HEK293 (cell line): ENCODE results near the gene SPATA16.
"Not testable (repeated sequence)": the region's sequence is repeated elsewhere in the genome, so short reads cannot be mapped to it uniquely, and the experiment has no call there.

ENCODE experiments used
- CTCF ChIA-PET: fragments of 350-600 bp; formaldehyde crosslinking; extraction: SDS; loops from one replicate; lab custom pipeline; 2021; ENCODE audit warnings: antibody characterized with exemption; lab: Yijun Ruan, JAX
- POLR2A ChIA-PET: fragments of 300-600 bp; formaldehyde crosslinking; extraction: SDS; loops from one replicate; lab custom pipeline; 2020; ENCODE audit warnings: antibody characterized with exemption, inconsistent platforms; lab: Yijun Ruan, JAX
- H3K27ac ChIP-seq: fragments of 200-500 bp; sonication (Bioruptor generic); 2 replicates; pipeline ENCODE4 v1.5.1; 2014; ENCODE audit warnings: low read depth, low read length, control low read depth, inconsistent platforms; ENCODE audit errors: extremely low read depth
- H3K36me3 ChIP-seq, 2 experiments: fragments of 200-500 bp in 1 of 2; sonication (Bioruptor generic) in 1 of 2; 1 replicate in 1 of 2; 2 replicates in 1 of 2; pipeline ENCODE4 v1.5.1; 2014 to 2017; ENCODE audit warnings: inconsistent platforms in 2 of 2, low read length in 2 of 2; ENCODE audit not compliant: control insufficient read depth in 2 of 2, insufficient read depth in 1 of 2
- H3K4me1 ChIP-seq: fragments of 200-500 bp; sonication (Bioruptor generic); 2 replicates; pipeline ENCODE4 v1.5.1; 2014; ENCODE audit warnings: mild to moderate bottlenecking, low read length, inconsistent platforms; ENCODE audit not compliant: control insufficient read depth, insufficient read depth
- H3K4me3 ChIP-seq: 2 replicates; pipeline ENCODE4 v1.5.1; 2011; ENCODE audit warnings: low read depth, mild to moderate bottlenecking, control low read depth, low read length, moderate library complexity
- H3K9me3 ChIP-seq: fragments of 200-500 bp; sonication (Bioruptor generic); 2 replicates; pipeline ENCODE4 v1.5.1; 2014; ENCODE audit warnings: low read depth, low read length, inconsistent platforms; ENCODE audit not compliant: control insufficient read depth, insufficient read depth
- HOXA7 ChIP-seq: sonication (generic); formaldehyde crosslinking; IDR thresholded peaks from 2 replicates; pipeline ENCODE4 v1.8.1; 2022; ENCODE audit warnings: missing genetic modification reagents, borderline replicate concordance
- HOXD13 ChIP-seq: sonication (generic); formaldehyde crosslinking; IDR thresholded peaks from 2 replicates; pipeline ENCODE4 v1.8.0; 2022; ENCODE audit warnings: missing genetic modification reagents, borderline replicate concordance
- KLF16 ChIP-seq: fragments of 450-650 bp; formaldehyde crosslinking; IDR thresholded peaks from 2 replicates; pipeline ENCODE4 v1.5.1; 2017; ENCODE audit warnings: missing biosample characterization, missing genetic modification characterization
- OSR2 ChIP-seq: fragments of 450-650 bp; formaldehyde crosslinking; IDR thresholded peaks from 2 replicates; pipeline ENCODE4 v1.5.1; 2016; ENCODE audit warnings: missing biosample characterization, missing genetic modification characterization
- PRDM1 ChIP-seq: fragments of 450-650 bp; formaldehyde crosslinking; IDR thresholded peaks from 2 replicates; pipeline ENCODE4; 2016; ENCODE audit warnings: missing biosample characterization, missing genetic modification characterization
- SP7 ChIP-seq: fragments of 450-650 bp; formaldehyde crosslinking; IDR thresholded peaks from 2 replicates; pipeline ENCODE4 v1.5.1; 2016; ENCODE audit warnings: missing biosample characterization, missing genetic modification characterization
- TCF7L2 ChIP-seq: IDR thresholded peaks from 2 replicates; pipeline ENCODE4 v1.6.1; 2011; ENCODE audit warnings: low read depth, mild to moderate bottlenecking, inconsistent platforms, low read length, moderate library complexity, borderline replicate concordance
- ZBTB17 ChIP-seq: fragments of 450-650 bp; formaldehyde crosslinking; IDR thresholded peaks from 2 replicates; pipeline ENCODE4 v1.5.1; 2016; ENCODE audit warnings: missing biosample characterization, missing genetic modification characterization
- ZBTB8A ChIP-seq: fragments of 450-650 bp; formaldehyde crosslinking; IDR thresholded peaks from 2 replicates; pipeline ENCODE4 v1.5.1; 2016; ENCODE audit warnings: missing biosample characterization, missing genetic modification characterization
- ZNF112 ChIP-seq: fragments of 450-650 bp; formaldehyde crosslinking; IDR thresholded peaks from 2 replicates; pipeline ENCODE4 v1.5.0; 2017; ENCODE audit warnings: missing biosample characterization, missing genetic modification characterization
- ZNF138 ChIP-seq: fragments of 450-650 bp; formaldehyde crosslinking; IDR thresholded peaks from 2 replicates; pipeline ENCODE4 v1.5.1; 2016; ENCODE audit warnings: missing biosample characterization, missing genetic modification characterization, borderline replicate concordance
- ZNF214 ChIP-seq: fragments of 450-650 bp; formaldehyde crosslinking; IDR thresholded peaks from 2 replicates; pipeline ENCODE4 v1.5.1; 2017; ENCODE audit warnings: missing biosample characterization, mild to moderate bottlenecking, missing genetic modification characterization, borderline replicate concordance
- ZNF558 ChIP-seq: fragments of 450-650 bp; formaldehyde crosslinking; IDR thresholded peaks from 2 replicates; pipeline ENCODE4 v1.5.1; 2016; ENCODE audit warnings: missing biosample characterization, missing genetic modification characterization
- ZNF585B ChIP-seq: fragments of 450-650 bp; formaldehyde crosslinking; IDR thresholded peaks from 2 replicates; pipeline ENCODE4 v1.5.1; 2016; ENCODE audit warnings: missing biosample characterization, missing genetic modification characterization
- ZXDB ChIP-seq: fragments of 450-650 bp; formaldehyde crosslinking; IDR thresholded peaks from 2 replicates; pipeline ENCODE4 v1.5.1; 2016; ENCODE audit warnings: missing biosample characterization, missing genetic modification characterization
- TF ChIP-seq, protein P1 (sequence below): fragments of 450-650 bp; IDR thresholded peaks from 2 replicates; pipeline ENCODE4 v1.5.1; 2018; ENCODE audit warnings: missing biosample characterization, missing genetic modification characterization
- TF ChIP-seq, protein P2 (sequence below): fragments of 450-650 bp; formaldehyde crosslinking; IDR thresholded peaks from 2 replicates; pipeline ENCODE4 v1.5.1; 2016; ENCODE audit warnings: missing biosample characterization, missing genetic modification characterization
- TF ChIP-seq, protein P3 (sequence below): fragments of 450-650 bp; formaldehyde crosslinking; conservative IDR thresholded peaks from 2 replicates; pipeline ENCODE4 v1.5.1; 2016; ENCODE audit warnings: low read depth, missing biosample characterization, missing genetic modification characterization

SPATA16 gene

DNA sequence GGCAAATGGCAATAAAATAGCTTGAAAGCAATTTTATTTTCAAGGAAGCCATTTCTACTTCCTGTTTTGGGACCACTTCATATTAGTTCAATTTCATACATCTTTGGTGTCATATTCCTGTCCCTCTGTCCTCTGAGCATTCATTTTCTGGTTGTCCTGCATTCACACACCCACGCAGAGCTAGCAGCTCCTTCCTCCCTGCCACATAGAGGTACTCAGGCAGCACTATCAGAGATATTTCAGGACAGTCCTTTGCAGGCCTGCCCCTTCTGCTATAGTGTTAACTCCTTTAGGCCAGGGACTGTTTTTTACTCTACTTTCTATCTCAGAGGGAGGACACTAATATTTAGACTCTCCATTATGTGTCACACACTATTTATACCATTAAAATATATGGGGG, 258.5 kb downstream of the SPATA16 start (continued):
- TF ChIP-seq PRDM1 (tag by site-specific recombination) = no peak
- TF ChIP-seq ZNF138 (tag by site-specific recombination) = no peak
- no peak for TF ChIP-seq ZNF558 (tag by site-specific recombination)
- TF ChIP-seq, protein P1, sequence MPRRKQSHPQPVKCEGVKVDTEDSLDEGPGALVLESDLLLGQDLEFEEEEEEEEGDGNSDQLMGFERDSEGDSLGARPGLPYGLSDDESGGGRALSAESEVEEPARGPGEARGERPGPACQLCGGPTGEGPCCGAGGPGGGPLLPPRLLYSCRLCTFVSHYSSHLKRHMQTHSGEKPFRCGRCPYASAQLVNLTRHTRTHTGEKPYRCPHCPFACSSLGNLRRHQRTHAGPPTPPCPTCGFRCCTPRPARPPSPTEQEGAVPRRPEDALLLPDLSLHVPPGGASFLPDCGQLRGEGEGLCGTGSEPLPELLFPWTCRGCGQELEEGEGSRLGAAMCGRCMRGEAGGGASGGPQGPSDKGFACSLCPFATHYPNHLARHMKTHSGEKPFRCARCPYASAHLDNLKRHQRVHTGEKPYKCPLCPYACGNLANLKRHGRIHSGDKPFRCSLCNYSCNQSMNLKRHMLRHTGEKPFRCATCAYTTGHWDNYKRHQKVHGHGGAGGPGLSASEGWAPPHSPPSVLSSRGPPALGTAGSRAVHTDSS (tag by site-specific recombination) = no peak
- TF ChIP-seq, protein P2, sequence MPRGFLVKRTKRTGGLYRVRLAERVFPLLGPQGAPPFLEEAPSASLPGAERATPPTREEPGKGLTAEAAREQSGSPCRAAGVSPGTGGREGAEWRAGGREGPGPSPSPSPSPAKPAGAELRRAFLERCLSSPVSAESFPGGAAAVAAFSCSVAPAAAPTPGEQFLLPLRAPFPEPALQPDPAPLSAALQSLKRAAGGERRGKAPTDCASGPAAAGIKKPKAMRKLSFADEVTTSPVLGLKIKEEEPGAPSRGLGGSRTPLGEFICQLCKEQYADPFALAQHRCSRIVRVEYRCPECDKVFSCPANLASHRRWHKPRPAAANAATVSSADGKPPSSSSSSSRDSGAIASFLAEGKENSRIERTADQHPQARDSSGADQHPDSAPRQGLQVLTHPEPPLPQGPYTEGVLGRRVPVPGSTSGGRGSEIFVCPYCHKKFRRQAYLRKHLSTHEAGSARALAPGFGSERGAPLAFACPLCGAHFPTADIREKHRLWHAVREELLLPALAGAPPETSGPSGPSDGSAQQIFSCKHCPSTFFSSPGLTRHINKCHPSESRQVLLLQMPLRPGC (tag by site-specific recombination) = no peak
- no peak for TF ChIP-seq HOXA7
- no peak for TF ChIP-seq ZNF112 (tag by site-specific recombination)
- TF ChIP-seq SP7 (tag by site-specific recombination) = no peak
- no peak for TF ChIP-seq ZXDB (tag by site-specific recombination)

DNA sequence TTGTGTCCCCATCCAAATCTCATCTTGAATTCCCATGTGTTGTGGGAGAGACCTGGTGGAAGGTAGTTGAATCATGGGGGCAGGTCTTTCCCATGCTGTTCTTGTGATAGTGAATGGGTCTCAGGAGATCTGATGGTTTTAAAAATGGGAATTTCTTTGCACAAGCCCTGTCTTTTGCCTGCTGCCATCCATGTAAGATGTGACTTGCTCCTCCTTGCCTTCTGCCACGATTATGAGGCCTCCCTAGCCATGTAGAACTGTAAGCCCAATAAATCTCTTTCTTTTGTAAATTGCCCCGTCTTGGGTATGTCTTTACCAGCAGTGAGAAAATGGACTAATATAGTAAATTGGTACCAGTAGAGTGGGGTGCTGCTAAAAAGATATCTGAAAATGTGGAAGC, 261.7 kb downstream of the SPATA16 start:
- H3K27ac ChIP-seq, H3K4me3 ChIP-seq, H3K36me3 ChIP-seq, H3K9me3 ChIP-seq, H3K4me1 ChIP-seq, POLR2A ChIA-PET, CTCF ChIA-PET: not testable (repeated sequence)

DNA sequence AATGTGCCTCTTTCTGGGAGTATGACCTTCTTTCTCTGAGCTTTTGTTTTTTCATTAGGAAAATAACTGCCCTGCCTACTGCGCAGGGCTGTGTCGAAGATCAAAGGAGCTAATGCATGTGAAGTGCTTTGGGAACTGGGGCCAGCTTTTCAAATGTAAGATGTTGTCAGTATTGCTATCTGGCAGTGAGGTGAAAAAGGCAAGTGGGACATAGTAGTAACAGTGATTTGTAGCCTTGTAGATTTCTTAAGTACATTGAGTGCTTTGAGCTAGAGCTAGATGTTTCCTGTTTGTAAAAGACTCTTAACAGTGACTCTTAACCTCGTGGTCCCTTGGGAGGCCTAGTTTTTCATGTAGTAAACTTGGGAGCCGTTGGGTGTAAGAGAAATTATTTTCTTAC, 264.0 kb downstream of the SPATA16 start:
- Histone ChIP-seq H3K9me3 (no peaks in the 10 kb centered on the region), H3K36me3 (no peaks in the 10 kb centered on the region), H3K4me3 (no peak overlapping the region), H3K4me1 (no peaks in the 10 kb centered on the region), H3K27ac (no peak overlapping the region)
- ChIA-PET POLR2A (no interaction called here), CTCF (interaction anchor here (0.6 kb wide), 1 partner anchor 1569 kb away, joined by 4 read pairs; no protein-coding TSS in a partner anchor)
- peak; percentile 89 for TF ChIP-seq TCF7L2
- TF ChIP-seq OSR2 (tag by site-specific recombination) = no peak

DNA sequence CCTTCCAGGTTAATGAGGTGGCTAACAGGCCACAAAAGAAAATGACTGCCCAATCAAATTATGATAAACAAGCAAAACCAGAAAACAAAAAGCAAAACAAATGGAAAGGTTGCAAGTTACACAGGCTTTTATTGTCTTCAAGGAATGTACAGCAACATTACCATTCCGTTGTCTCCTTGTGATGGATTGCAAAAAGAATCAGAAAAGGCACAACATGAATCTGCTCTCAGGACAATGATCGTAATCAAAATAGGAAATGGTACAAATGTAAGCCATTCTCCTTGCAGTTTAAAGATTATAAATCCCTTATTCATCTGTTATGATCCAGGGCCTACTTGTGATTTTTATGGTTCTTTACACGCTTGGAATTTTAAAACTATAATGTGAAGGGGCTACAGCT, 264.7 kb downstream of the SPATA16 start:
- Histone ChIP-seq H3K4me3 (no peak overlapping the region), H3K27ac (no peak overlapping the region), H3K9me3 (no peaks in the 10 kb centered on the region), H3K4me1 (no peaks in the 10 kb centered on the region), H3K36me3 (no peaks in the 10 kb centered on the region)
- ChIA-PET POLR2A (no interaction called here), CTCF (no interaction called here)
- TF ChIP-seq ZXDB (tag by site-specific recombination) = no peak
- TF ChIP-seq ZBTB17 (tag by site-specific recombination) = no peak
- TF ChIP-seq, protein P3, sequence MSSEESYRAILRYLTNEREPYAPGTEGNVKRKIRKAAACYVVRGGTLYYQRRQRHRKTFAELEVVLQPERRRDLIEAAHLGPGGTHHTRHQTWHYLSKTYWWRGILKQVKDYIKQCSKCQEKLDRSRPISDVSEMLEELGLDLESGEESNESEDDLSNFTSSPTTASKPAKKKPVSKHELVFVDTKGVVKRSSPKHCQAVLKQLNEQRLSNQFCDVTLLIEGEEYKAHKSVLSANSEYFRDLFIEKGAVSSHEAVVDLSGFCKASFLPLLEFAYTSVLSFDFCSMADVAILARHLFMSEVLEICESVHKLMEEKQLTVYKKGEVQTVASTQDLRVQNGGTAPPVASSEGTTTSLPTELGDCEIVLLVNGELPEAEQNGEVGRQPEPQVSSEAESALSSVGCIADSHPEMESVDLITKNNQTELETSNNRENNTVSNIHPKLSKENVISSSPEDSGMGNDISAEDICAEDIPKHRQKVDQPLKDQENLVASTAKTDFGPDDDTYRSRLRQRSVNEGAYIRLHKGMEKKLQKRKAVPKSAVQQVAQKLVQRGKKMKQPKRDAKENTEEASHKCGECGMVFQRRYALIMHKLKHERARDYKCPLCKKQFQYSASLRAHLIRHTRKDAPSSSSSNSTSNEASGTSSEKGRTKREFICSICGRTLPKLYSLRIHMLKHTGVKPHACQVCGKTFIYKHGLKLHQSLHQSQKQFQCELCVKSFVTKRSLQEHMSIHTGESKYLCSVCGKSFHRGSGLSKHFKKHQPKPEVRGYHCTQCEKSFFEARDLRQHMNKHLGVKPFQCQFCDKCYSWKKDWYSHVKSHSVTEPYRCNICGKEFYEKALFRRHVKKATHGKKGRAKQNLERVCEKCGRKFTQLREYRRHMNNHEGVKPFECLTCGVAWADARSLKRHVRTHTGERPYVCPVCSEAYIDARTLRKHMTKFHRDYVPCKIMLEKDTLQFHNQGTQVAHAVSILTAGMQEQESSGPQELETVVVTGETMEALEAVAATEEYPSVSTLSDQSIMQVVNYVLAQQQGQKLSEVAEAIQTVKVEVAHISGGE (tag by site-specific recombination) = no peak
- no peak for TF ChIP-seq KLF16 (tag by site-specific recombination)
- TF ChIP-seq ZNF585B (tag by site-specific recombination) = no peak
- no peak for TF ChIP-seq ZBTB8A (tag by site-specific recombination)
- TF ChIP-seq ZNF214 (tag by site-specific recombination) = no peak
- no peak for TF ChIP-seq HOXD13 (CRISPR knock-in tag)
